WTC11 (cell line): ENCODE results near the gene GABRB1. TPM values are rescaled to one million over a fixed set of nuclear protein-coding genes. Genes with fewer than 3 reads are reported as not detected.

Experiments used
- ATAC-seq: fragments of 200-7000 bp; cut with Tn5 transposase; 2 replicates; pipeline ENCODE4 v1.10.0; 2021; ENCODE audit warnings: mild to moderate bottlenecking, moderate library complexity
- CTCF ChIA-PET: fragments of 300-600 bp; sonication (Branson Sonifier 250); formaldehyde crosslinking; loops from one replicate; lab custom pipeline; 2021; ENCODE audit warnings: antibody characterized with exemption; lab: Charles Lee
- POLR2A ChIA-PET: fragments of 350-600 bp; sonication (Branson Sonifier 250); formaldehyde crosslinking; loops from one replicate; lab custom pipeline; 2021; ENCODE audit warnings: antibody characterized with exemption; lab: Charles Lee
- DNase-seq: peaks from one replicate; pipeline ENCODE4 v3.0.0; 2021; ENCODE audit warnings: low spot score
- H3K27ac Mint-ChIP-seq: 2 replicates; pipeline ENCODE4 v1.8.0; 2021; ENCODE audit warnings: mixed read lengths
- H3K27me3 Mint-ChIP-seq: 2 replicates; pipeline ENCODE4 v1.8.0; 2021; ENCODE audit warnings: low read depth, mild to moderate bottlenecking, moderate library complexity, mixed read lengths
- H3K36me3 Mint-ChIP-seq: 2 replicates; pipeline ENCODE4 v1.8.0; 2021; ENCODE audit warnings: mixed read lengths
- H3K4me1 Mint-ChIP-seq: 2 replicates; pipeline ENCODE4 v1.8.0; 2022; ENCODE audit warnings: mixed read lengths
- H3K4me3 Mint-ChIP-seq: 2 replicates; pipeline ENCODE4 v1.8.0; 2021; ENCODE audit warnings: mild to moderate bottlenecking, moderate library complexity, mixed read lengths
- H3K9me3 Mint-ChIP-seq: 2 replicates; pipeline ENCODE4 v1.8.0; 2021; ENCODE audit warnings: mixed read lengths
- AR ChIP-seq: fragments of 250-450 bp; sonication (Bioruptor Pico); IDR thresholded peaks from 2 replicates; pipeline ENCODE4 v1.9.0; 2021; ENCODE audit warnings: mild to moderate bottlenecking
- ATF1 ChIP-seq: sonication (generic); formaldehyde crosslinking; IDR thresholded peaks from 2 replicates; pipeline ENCODE4 v1.8.1; 2023; ENCODE audit warnings: mild to moderate bottlenecking, moderate library complexity, missing genetic modification reagents
- CREM ChIP-seq: sonication (generic); formaldehyde crosslinking; IDR thresholded peaks from 2 replicates; pipeline ENCODE4 v1.8.1; 2022; ENCODE audit warnings: mild to moderate bottlenecking, missing genetic modification reagents, moderate library complexity
- ELF4 ChIP-seq: sonication (generic); formaldehyde crosslinking; IDR thresholded peaks from 2 replicates; pipeline ENCODE4 v1.8.1; 2022; ENCODE audit warnings: low read depth, mild to moderate bottlenecking, moderate library complexity, missing genetic modification reagents
- ERG ChIP-seq: fragments of 250-450 bp; sonication (Bioruptor Pico); IDR thresholded peaks from 2 replicates; pipeline ENCODE4 v1.8.0; 2021; ENCODE audit warnings: mild to moderate bottlenecking
- FOXK1 ChIP-seq: sonication (generic); formaldehyde crosslinking; IDR thresholded peaks from 2 replicates; pipeline ENCODE4 v1.8.0; 2022; ENCODE audit warnings: mild to moderate bottlenecking, moderate library complexity, missing genetic modification reagents
- FOXP4 ChIP-seq: sonication (generic); formaldehyde crosslinking; IDR thresholded peaks from 2 replicates; pipeline ENCODE4 v1.8.0; 2022; ENCODE audit warnings: mild to moderate bottlenecking, missing genetic modification reagents
- GTF2I ChIP-seq: fragments of 250-450 bp; sonication (Bioruptor Pico); conservative IDR thresholded peaks from 2 replicates; pipeline ENCODE4 v1.4.0; 2021; ENCODE audit warnings: mild to moderate bottlenecking
- IRF2 ChIP-seq: sonication (generic); formaldehyde crosslinking; IDR thresholded peaks from 2 replicates; pipeline ENCODE4 v1.8.0; 2022; ENCODE audit warnings: low read depth, missing genetic modification reagents, borderline replicate concordance
- JUN ChIP-seq: sonication (generic); formaldehyde crosslinking; IDR thresholded peaks from 2 replicates; pipeline ENCODE4 v1.8.0; 2023; ENCODE audit warnings: mild to moderate bottlenecking, missing genetic modification reagents
- KAT7 ChIP-seq: sonication (generic); formaldehyde crosslinking; IDR thresholded peaks from 2 replicates; pipeline ENCODE4 v1.8.1; 2023; ENCODE audit warnings: missing genetic modification reagents, mild to moderate bottlenecking, borderline replicate concordance
- NFE2L1 ChIP-seq: sonication (generic); formaldehyde crosslinking; IDR thresholded peaks from 2 replicates; pipeline ENCODE4 v1.8.1; 2023; ENCODE audit warnings: missing genetic modification reagents
- RORB ChIP-seq: fragments of 250-450 bp; sonication (Bioruptor Pico); IDR thresholded peaks from 2 replicates; pipeline ENCODE4 v1.9.0; 2021; ENCODE audit warnings: mild to moderate bottlenecking
- SMAD3 ChIP-seq: sonication (generic); formaldehyde crosslinking; IDR thresholded peaks from 2 replicates; pipeline ENCODE4 v1.8.0; 2022; ENCODE audit warnings: missing genetic modification reagents, mild to moderate bottlenecking, borderline replicate concordance
- SMAD4 ChIP-seq: sonication (generic); formaldehyde crosslinking; IDR thresholded peaks from 2 replicates; pipeline ENCODE4 v1.8.0; 2022; ENCODE audit warnings: mild to moderate bottlenecking, missing genetic modification reagents
- ZNF317 ChIP-seq: sonication (generic); formaldehyde crosslinking; IDR thresholded peaks from 2 replicates; pipeline ENCODE4 v1.8.1; 2023; ENCODE audit warnings: low read depth, mild to moderate bottlenecking, moderate library complexity, missing genetic modification reagents, borderline replicate concordance
- ZNF396 ChIP-seq: fragments of 250-450 bp; sonication (Bioruptor Pico); IDR thresholded peaks from 2 replicates; pipeline ENCODE4 v1.8.0; 2021; ENCODE audit warnings: mild to moderate bottlenecking, moderate library complexity, borderline replicate concordance
- total RNA-seq: library from RNA; stranded (reverse); gene quantifications from 3 replicates; pipeline ENCODE4 v1.2.3, GENCODE V29; 2021
- TF ChIP-seq, protein P1 (sequence below): sonication (generic); formaldehyde crosslinking; IDR thresholded peaks from 2 replicates; pipeline ENCODE4 v1.8.0; 2022; ENCODE audit warnings: mild to moderate bottlenecking, missing genetic modification reagents
- TF ChIP-seq, protein P2 (sequence below): sonication (generic); formaldehyde crosslinking; IDR thresholded peaks from 2 replicates; pipeline ENCODE4 v1.8.1; 2023; ENCODE audit warnings: mild to moderate bottlenecking, missing genetic modification reagents
- TF ChIP-seq, protein P3 (sequence below): fragments of 250-450 bp; sonication (Bioruptor Pico); IDR thresholded peaks from 2 replicates; pipeline ENCODE4 v1.9.0; 2021; ENCODE audit warnings: mild to moderate bottlenecking, borderline replicate concordance

GABRB1 gene
- total RNA-seq, 1 experiment from 2014 or later: 0.66 TPM

DNA sequence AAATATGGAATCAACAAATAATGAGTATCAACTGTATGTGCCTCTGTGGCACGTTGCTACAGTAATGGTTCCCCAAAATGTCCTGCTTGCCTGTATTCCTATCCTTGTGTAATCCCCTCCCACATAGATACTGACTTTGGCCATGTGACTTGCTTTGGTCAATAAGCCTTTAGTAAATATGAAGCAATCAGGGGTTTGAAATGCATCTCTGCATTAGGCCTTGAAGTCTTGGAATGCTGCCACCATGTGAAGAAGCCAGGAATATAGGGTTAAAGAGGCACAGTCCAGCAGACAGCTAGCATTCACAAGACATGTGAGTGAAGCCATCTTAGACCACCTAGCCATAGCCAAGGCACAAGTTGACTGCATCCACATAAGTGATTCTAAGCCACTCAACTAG lies 190.9 kb downstream of the GABRB1 start:
- Mint-ChIP-seq H3K36me3 (no peaks in the 10 kb centered on the region), H3K4me1 (no peaks in the 10 kb centered on the region), H3K9me3 (no peaks in the 10 kb centered on the region), H3K4me3 (no peak overlapping the region), H3K27me3 (no peaks in the 10 kb centered on the region; the same call in 1 of the 2 replicates), H3K27ac (no peak overlapping the region)
- ChIA-PET POLR2A (no interaction called here), CTCF (interaction anchor here (1.1 kb wide), 1 partner anchor 18 kb away, joined by 3 read pairs; no protein-coding TSS in a partner anchor)
- ATAC-seq (no peak), DNase-seq (no peak)
- TF ChIP-seq FOXK1: no peak
- no peak for TF ChIP-seq AR
- no peak for TF ChIP-seq RORB (CRISPR knock-in tag)
- TF ChIP-seq, protein P1, sequence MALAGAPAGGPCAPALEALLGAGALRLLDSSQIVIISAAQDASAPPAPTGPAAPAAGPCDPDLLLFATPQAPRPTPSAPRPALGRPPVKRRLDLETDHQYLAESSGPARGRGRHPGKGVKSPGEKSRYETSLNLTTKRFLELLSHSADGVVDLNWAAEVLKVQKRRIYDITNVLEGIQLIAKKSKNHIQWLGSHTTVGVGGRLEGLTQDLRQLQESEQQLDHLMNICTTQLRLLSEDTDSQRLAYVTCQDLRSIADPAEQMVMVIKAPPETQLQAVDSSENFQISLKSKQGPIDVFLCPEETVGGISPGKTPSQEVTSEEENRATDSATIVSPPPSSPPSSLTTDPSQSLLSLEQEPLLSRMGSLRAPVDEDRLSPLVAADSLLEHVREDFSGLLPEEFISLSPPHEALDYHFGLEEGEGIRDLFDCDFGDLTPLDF (CRISPR knock-in tag): no peak
- no peak for TF ChIP-seq ERG
- no peak for TF ChIP-seq ELF4 (CRISPR knock-in tag)
- TF ChIP-seq JUN (CRISPR knock-in tag): no peak
- TF ChIP-seq CREM (CRISPR knock-in tag): no peak
- no peak for TF ChIP-seq ATF1
- TF ChIP-seq GTF2I (CRISPR knock-in tag): no peak
- TF ChIP-seq, protein P2, sequence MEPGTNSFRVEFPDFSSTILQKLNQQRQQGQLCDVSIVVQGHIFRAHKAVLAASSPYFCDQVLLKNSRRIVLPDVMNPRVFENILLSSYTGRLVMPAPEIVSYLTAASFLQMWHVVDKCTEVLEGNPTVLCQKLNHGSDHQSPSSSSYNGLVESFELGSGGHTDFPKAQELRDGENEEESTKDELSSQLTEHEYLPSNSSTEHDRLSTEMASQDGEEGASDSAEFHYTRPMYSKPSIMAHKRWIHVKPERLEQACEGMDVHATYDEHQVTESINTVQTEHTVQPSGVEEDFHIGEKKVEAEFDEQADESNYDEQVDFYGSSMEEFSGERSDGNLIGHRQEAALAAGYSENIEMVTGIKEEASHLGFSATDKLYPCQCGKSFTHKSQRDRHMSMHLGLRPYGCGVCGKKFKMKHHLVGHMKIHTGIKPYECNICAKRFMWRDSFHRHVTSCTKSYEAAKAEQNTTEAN (CRISPR knock-in tag): no peak
- TF ChIP-seq ZNF317: no peak
- no peak for TF ChIP-seq FOXP4 (CRISPR knock-in tag)
- no peak for TF ChIP-seq ZNF396 (CRISPR knock-in tag)
- TF ChIP-seq KAT7 (CRISPR knock-in tag): no peak
- TF ChIP-seq, protein P3, sequence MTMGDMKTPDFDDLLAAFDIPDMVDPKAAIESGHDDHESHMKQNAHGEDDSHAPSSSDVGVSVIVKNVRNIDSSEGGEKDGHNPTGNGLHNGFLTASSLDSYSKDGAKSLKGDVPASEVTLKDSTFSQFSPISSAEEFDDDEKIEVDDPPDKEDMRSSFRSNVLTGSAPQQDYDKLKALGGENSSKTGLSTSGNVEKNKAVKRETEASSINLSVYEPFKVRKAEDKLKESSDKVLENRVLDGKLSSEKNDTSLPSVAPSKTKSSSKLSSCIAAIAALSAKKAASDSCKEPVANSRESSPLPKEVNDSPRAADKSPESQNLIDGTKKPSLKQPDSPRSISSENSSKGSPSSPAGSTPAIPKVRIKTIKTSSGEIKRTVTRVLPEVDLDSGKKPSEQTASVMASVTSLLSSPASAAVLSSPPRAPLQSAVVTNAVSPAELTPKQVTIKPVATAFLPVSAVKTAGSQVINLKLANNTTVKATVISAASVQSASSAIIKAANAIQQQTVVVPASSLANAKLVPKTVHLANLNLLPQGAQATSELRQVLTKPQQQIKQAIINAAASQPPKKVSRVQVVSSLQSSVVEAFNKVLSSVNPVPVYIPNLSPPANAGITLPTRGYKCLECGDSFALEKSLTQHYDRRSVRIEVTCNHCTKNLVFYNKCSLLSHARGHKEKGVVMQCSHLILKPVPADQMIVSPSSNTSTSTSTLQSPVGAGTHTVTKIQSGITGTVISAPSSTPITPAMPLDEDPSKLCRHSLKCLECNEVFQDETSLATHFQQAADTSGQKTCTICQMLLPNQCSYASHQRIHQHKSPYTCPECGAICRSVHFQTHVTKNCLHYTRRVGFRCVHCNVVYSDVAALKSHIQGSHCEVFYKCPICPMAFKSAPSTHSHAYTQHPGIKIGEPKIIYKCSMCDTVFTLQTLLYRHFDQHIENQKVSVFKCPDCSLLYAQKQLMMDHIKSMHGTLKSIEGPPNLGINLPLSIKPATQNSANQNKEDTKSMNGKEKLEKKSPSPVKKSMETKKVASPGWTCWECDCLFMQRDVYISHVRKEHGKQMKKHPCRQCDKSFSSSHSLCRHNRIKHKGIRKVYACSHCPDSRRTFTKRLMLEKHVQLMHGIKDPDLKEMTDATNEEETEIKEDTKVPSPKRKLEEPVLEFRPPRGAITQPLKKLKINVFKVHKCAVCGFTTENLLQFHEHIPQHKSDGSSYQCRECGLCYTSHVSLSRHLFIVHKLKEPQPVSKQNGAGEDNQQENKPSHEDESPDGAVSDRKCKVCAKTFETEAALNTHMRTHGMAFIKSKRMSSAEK: no peak
- TF ChIP-seq NFE2L1 (CRISPR knock-in tag): no peak
- TF ChIP-seq SMAD4 (CRISPR knock-in tag): no peak
- TF ChIP-seq SMAD3: no peak
- TF ChIP-seq IRF2 (CRISPR knock-in tag): no peak
- TF ChIP-seq, all 79 proteins: peak for 0
